GM19467 (cell line): ENCODE results near the gene PSMA6.

ENCODE experiments used
- ATAC-seq: cut with Tn5 transposase; IDR thresholded peaks from one replicate; pipeline ENCODE4 v1.9.1; 2021; ENCODE audit warnings: mild to moderate bottlenecking, moderate library complexity; ENCODE audit not compliant: unreplicated experiment

The PSMA6 gene

DNA sequence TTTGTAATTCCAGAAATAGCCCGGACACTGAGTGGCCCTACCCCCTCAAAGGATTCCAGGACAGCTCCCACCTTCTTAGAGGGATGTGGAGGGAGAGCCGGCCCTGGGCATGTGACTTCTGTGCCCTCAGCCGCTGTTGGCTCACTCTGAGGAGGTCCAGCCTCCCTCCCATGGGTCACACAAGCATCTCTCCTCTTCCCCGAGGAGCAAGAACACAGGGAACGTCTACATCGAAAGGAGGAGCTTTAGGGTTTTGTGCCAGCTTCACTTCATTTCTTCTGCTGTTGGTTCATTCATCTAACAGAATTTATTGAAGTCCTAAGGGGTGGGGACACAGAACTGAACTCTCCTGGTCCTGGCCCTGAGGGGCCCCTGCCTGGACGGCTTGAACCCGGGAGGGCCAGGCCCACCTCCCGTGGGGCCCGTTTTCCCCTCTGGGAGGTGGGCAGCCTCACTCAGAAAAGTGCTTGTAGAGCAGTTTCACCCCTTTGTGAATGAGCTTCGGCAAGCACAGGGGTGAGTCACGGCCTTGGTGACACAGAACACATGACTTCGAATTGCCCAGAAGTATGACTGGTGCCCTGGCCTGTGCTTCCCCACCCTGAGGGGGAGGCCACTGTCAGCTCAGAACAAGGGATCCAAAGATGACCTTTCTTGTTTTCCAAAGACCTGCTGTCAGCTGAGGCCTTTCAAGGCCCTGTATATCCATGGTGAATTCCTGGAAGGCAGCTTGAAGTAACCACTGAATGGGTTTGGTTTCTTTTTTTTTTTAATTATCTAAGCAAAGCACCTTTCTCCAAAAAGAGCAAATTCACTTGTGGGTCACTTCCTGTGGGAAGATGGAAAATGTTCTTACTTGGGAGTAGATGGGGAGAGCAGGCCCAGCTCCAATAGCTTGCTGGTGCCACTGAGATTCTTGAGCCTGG, 73.2 kb downstream of the PSMA6 start:
- ATAC-seq: no peak

DNA sequence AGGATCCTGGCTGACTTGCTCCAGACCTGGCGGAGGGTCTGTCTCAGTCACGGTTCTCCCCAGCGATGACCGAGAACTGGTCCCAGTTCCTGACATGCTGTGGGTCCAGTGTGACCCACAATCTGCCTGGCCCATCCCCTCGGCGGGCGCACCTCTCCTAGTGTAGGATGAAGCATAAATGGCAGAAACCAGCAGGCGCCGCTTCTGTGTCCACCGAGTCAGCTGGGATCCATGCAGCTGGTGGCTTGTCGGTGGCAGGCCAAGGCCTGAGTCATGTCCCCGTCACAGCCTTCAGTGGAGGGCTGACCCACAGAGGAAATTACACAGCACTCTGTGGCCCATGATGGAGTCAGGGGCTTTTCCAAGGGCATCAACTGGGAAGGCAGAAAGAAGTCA, 73.9 kb downstream of the PSMA6 start:
- ATAC-seq: no peak

DNA sequence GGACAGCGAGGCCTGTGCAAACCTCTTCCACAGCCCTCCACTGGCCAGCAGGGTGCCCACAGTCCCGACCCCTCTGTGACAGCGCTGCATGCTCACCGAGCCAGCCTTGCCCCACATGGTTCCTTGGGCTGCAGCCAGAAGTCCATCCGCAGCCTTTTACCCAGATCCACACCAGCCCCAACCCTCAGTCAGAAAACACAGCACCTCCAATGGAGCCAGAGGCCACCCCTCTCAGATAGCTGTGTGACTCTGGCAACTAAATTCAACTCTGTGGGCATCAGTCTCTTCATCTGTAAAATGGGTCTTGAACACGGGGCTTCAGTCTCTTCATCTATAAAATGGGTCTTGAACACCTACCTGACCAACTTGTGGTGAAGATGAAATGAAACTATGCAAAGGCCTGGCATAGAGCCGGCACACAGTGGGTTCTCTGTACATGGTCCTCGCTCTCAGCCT, 74.4 kb downstream of the PSMA6 start:
- ATAC-seq: no peak

DNA sequence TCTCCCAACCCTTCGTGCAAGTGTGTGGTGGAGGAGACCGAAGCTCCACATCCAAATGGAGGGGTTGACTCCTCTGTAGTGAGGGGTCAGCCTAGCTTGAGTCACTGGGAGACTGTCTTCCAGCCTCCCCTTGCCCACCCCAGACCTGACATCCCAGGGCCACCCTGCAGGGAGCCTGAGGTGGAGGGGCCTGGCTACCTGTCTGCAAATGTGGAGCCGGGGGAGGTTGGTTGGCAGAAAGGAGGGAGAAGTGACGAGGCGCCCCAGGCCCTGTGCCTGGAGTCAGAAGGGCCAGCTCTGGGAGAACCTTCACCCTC, 74.8 kb downstream of the PSMA6 start:
- no peak for ATAC-seq
